Gastrocnemius medialis (tissue), 4 donors: ENCODE measurements around the gene ABCC5.

Source experiments
- CTCF ChIP-seq, 5 experiments: fragments of 450-650 bp in 3 of 5; fragments of 200-600 bp in 2 of 5; sonication (generic) in 2 of 5; IDR thresholded peaks in 4 of 5; conservative IDR thresholded peaks in 1 of 5; 1 replicate in 4 of 5; 2 replicates in 1 of 5; pipeline ENCODE4 v1.5.1; 2016 to 2019; ENCODE audit warnings: antibody characterized with exemption in 5 of 5, mild to moderate bottlenecking in 3 of 5, moderate library complexity in 3 of 5
- POLR2A ChIP-seq, 2 donors: fragments of 450-650 bp; IDR thresholded peaks; one replicate each; pipeline ENCODE4 v1.6.1; 2017; ENCODE audit warnings: antibody characterized with exemption in 2 of 2, mild to moderate bottlenecking in 2 of 2, moderate library complexity in 2 of 2

DNA sequence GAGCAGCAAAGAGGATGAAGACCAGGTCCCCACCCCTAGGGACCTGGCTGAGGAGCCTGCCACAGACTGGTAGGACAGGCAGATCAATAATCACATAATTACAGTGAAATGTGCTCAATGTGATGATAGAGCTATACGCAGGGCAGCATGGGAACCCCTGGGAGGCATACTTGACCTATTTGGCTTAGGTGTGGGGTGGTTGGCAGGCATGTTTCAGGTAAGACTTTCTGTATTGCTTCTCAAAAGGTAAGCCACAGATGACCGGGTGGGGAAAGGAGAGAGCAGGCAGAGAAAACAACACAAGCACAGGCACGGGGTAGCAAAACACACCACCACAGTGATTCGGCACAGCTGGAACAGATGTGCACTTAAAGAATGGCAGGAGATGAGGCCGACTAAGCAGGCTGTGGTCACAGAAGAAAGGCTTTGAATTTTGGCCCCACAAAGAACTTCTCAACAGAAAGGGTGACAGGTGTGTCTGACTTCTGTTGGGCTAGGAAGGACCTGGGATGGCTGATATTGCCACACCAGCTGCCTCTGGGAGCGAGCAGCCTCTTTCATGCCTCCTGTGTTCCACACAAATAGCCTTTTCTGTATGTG lies 64.1 kb downstream of the ABCC5 start:
- TF ChIP-seq CTCF (IDR thresholded peaks at IDR 0.05 in 4 of 5, conservative IDR thresholded peaks at IDR 0.05 in 1 of 5) (no peak), POLR2A (IDR thresholded peaks at IDR 0.05) (no peak)
